Stromal cell of bone marrow (primary cell): ENCODE measurements around the gene SEPTIN8.
A peak's percentile ranks its signal among the peaks of the same experiment; 100 is the strongest.

Experiments
- DNase-seq: peaks from one replicate; pipeline ENCODE4 v3.0.0-alpha.2; 2012; ENCODE audit warnings: low read depth

SEPTIN8 gene

GRCh38 chr5:132763181-132764036 is 13.6 kb downstream of the SEPTIN8 start:
- DNase-seq = no peak

GRCh38 chr5:132762246-132763000 is 14.6 kb downstream of the SEPTIN8 start:
- no peak for DNase-seq

GRCh38 chr5:132761321-132762240 is 15.5 kb downstream of the SEPTIN8 start:
- DNase-seq = no peak

- DNase-seq = no peak
Measured at GRCh38 chr5:132760601-132761317, 16.3 kb downstream of the SEPTIN8 start.

GRCh38 chr5:132760049-132760420 is 17.0 kb downstream of the SEPTIN8 start:
- no peak for DNase-seq

- no peak for DNase-seq
Measured at GRCh38 chr5:132759114-132760048, 17.7 kb downstream of the SEPTIN8 start.

- no peak for DNase-seq
Measured at GRCh38 chr5:132758451-132758850, 18.6 kb downstream of the SEPTIN8 start.

GRCh38 chr5:132756542-132756941 is 20.5 kb downstream of the SEPTIN8 start:
- DNase-seq = no peak

GRCh38 chr5:132754947-132755346 is 22.1 kb downstream of the SEPTIN8 start:
- DNase-seq = no peak

GRCh38 chr5:132754111-132754510 is 22.9 kb downstream of the SEPTIN8 start:
- DNase-seq = no peak

- DNase-seq = no peak
Measured at GRCh38 chr5:132753135-132753987, 23.7 kb downstream of the SEPTIN8 start.

- DNase-seq = no peak
Measured at GRCh38 chr5:132752581-132753125, 24.4 kb downstream of the SEPTIN8 start.

GRCh38 chr5:132751971-132752580 is 25.0 kb downstream of the SEPTIN8 start:
- DNase-seq = no peak

- peak; percentile 97 for DNase-seq
Measured at GRCh38 chr5:132751444-132751843, 25.6 kb downstream of the SEPTIN8 start.

- DNase-seq = no peak
Measured at GRCh38 chr5:132750471-132751230, 26.4 kb downstream of the SEPTIN8 start.

GRCh38 chr5:132749506-132749905 is 27.5 kb downstream of the SEPTIN8 start:
- no peak for DNase-seq

- DNase-seq = no peak
Measured at GRCh38 chr5:132748522-132749000, 28.5 kb downstream of the SEPTIN8 start.
